ENCODE measurements around the gene DUSP15.

DNA sequence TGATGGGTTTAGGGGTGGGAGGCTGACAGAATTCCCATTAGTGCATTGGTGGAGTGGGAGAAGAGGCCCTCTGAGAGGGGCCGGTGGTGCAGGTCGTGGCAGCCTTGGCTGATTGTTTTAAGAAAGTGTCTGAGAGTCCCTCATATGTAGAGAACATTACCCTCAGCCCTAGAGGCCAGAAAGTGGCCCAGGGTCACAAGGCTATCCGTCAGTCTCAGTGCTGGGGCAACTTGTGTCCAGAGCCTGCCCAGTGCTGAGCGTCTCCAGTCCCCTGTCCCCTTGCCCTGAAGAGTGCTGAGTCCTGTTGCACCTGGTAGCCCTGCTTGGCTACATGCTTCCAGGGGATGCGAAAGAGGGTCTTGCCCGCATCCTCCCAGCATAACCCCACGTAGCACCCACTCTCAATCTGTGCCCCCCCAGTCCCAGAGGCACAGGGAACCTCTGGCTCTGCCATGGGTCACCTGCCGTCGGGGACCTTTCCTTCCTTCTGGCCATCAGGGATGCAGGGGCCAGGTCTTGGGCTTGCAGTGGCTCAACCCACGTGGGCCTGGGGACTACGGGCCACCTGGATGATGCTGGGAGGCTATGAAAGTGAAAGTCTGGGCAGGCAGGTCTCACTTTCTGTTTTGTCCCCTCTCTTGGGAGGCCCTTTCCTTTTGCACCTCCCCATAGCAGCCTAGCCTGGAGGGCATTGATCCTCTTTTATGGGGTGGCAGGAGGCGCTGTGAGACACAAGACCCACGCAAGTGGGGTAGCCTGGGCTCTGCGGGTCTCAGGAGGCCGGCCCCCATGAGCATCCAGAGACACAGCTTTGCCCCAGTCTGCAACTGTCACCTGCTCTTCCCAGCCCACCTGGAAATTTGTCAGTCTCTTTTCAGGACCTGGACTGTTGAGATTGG, 12.2 kb downstream of the DUSP15 start:
- TF ChIP-seq EGR1 (IDR thresholded peaks at IDR 0.05; ENCODE audit: low read depth) (no peak), POLR2A (IDR thresholded peaks at IDR 0.05; ENCODE audit: borderline replicate concordance, extremely low read depth, insufficient read depth, insufficient read length) (no peak), CEBPB (IDR thresholded peaks at IDR 0.05; ENCODE audit: low read depth) (no peak)
